HG03064 (cell line): ENCODE measurements around the gene AFF3.
"Not testable (repeated sequence)": the region's sequence is repeated elsewhere in the genome, so short reads cannot be mapped to it uniquely, and the experiment has no call there.

Source experiments
- ATAC-seq: cut with Tn5 transposase; IDR thresholded peaks from one replicate; pipeline ENCODE4 v1.9.1; 2021; ENCODE audit warnings: low read depth; ENCODE audit not compliant: unreplicated experiment

AFF3 gene

GRCh38 chr2:99735314-99735713, 407.1 kb downstream of the AFF3 start:
- not testable (repeated sequence) for ATAC-seq

- ATAC-seq: no peak
Observed at GRCh38 chr2:99734236-99734635, 408.2 kb downstream of the AFF3 start.

GRCh38 chr2:99729104-99730025, 413.0 kb downstream of the AFF3 start:
- ATAC-seq: no peak

GRCh38 chr2:99728166-99728565, 414.2 kb downstream of the AFF3 start:
- no peak for ATAC-seq

- no peak for ATAC-seq
Observed at GRCh38 chr2:99727199-99727598, 415.2 kb downstream of the AFF3 start.

GRCh38 chr2:99726691-99727090, 415.7 kb downstream of the AFF3 start:
- no peak for ATAC-seq

- no peak for ATAC-seq
Observed at GRCh38 chr2:99725820-99726219, 416.6 kb downstream of the AFF3 start.

GRCh38 chr2:99722476-99722875, 419.9 kb downstream of the AFF3 start:
- ATAC-seq: no peak

GRCh38 chr2:99719102-99719501, 423.3 kb downstream of the AFF3 start:
- no peak for ATAC-seq

- no peak for ATAC-seq
Observed at GRCh38 chr2:99715956-99716355, 426.4 kb downstream of the AFF3 start.

GRCh38 chr2:99714349-99714748, 428.0 kb downstream of the AFF3 start:
- no peak for ATAC-seq

- no peak for ATAC-seq
Observed at GRCh38 chr2:99711144-99711543, 431.2 kb downstream of the AFF3 start.

- ATAC-seq: no peak
Observed at GRCh38 chr2:99710721-99711120, 431.7 kb downstream of the AFF3 start.

GRCh38 chr2:99709229-99709628, 433.2 kb downstream of the AFF3 start:
- ATAC-seq: no peak

- no peak for ATAC-seq
Observed at GRCh38 chr2:99708231-99708630, 434.2 kb downstream of the AFF3 start.

- no peak for ATAC-seq
Observed at GRCh38 chr2:99707592-99707991, 434.8 kb downstream of the AFF3 start.

- ATAC-seq: no peak
Observed at GRCh38 chr2:99706735-99707134, 435.7 kb downstream of the AFF3 start.

GRCh38 chr2:99701503-99701902, 440.9 kb downstream of the AFF3 start:
- ATAC-seq: no peak

GRCh38 chr2:99700482-99701398, 441.6 kb downstream of the AFF3 start:
- no peak for ATAC-seq

GRCh38 chr2:99698896-99699295, 443.5 kb downstream of the AFF3 start:
- ATAC-seq: no peak

- ATAC-seq: no peak
Observed at GRCh38 chr2:99697811-99698568, 444.4 kb downstream of the AFF3 start.
